Neural cell (in vitro differentiated cells): ENCODE measurements around the gene TMTC1. TPM values are rescaled to one million over a fixed set of nuclear protein-coding genes. Genes with fewer than 3 reads are reported as not detected.

Experiments used
- H2AFZ ChIP-seq: fragments of 200-600, 300-800 bp; sonication (generic), shearing (Covaris generic); 2 replicates; pipeline ENCODE4 v1.6.0; 2014; ENCODE audit warnings: low read depth, mild to moderate bottlenecking, antibody characterized with exemption, low read length, moderate library complexity
- H3F3A ChIP-seq: fragments of 200-600 bp; shearing (Covaris generic); 2 replicates; pipeline ENCODE4 v1.6.1; 2016; ENCODE audit warnings: mild to moderate bottlenecking, moderate library complexity, mixed read lengths, antibody characterized with exemption, low read length; ENCODE audit not compliant: insufficient read depth, poor library complexity, severe bottlenecking
- H3K27ac ChIP-seq: fragments of 200-600, 300-800 bp; sonication (generic), shearing (Covaris generic); 2 replicates; pipeline ENCODE4 v1.5.1; 2014; ENCODE audit warnings: mild to moderate bottlenecking, low read length, moderate library complexity
- H3K27me3 ChIP-seq: fragments of 300-800, 200-600 bp; sonication (generic), shearing (Covaris generic); 2 replicates; pipeline ENCODE4 v1.6.0; 2014; ENCODE audit warnings: mild to moderate bottlenecking, low read depth, low read length, moderate library complexity; ENCODE audit not compliant: insufficient read depth
- H3K36me3 ChIP-seq: fragments of 300-800, 200-600 bp; sonication (generic), shearing (Covaris generic); 2 replicates; pipeline ENCODE4 v1.5.1; 2014; ENCODE audit warnings: mild to moderate bottlenecking, antibody characterized with exemption, low read length, moderate library complexity; ENCODE audit not compliant: insufficient read depth
- H3K4me2 ChIP-seq: fragments of 300-800, 200-600 bp; sonication (generic), shearing (Covaris generic); 2 replicates; pipeline ENCODE4 v1.6.0; 2014; ENCODE audit warnings: mild to moderate bottlenecking, low read length
- H3K4me3 ChIP-seq: fragments of 300-800, 200-600 bp; sonication (generic), shearing (Covaris generic); 2 replicates; pipeline ENCODE4 v1.5.1; 2014; ENCODE audit warnings: mild to moderate bottlenecking, low read length, moderate library complexity
- H3K79me2 ChIP-seq: fragments of 200-600 bp; shearing (Covaris generic); replicated peaks from 2 replicates; pipeline ENCODE4 v1.6.0; 2014; ENCODE audit warnings: mild to moderate bottlenecking, low read length, moderate library complexity; ENCODE audit not compliant: insufficient read depth
- H3K9ac ChIP-seq: fragments of 300-800, 200-600 bp; sonication (generic), shearing (Covaris generic); 2 replicates; pipeline ENCODE4 v1.6.1; 2016; ENCODE audit warnings: mild to moderate bottlenecking, low read length, mixed read lengths
- H3K9me2 ChIP-seq: fragments of 200-600 bp; shearing (Covaris generic); 2 replicates; pipeline ENCODE4 v1.6.1; 2016; ENCODE audit warnings: mild to moderate bottlenecking, low read length, mixed read lengths; ENCODE audit not compliant: insufficient read depth
- H3K9me3 ChIP-seq: fragments of 200-600, 300-800 bp; sonication (generic), shearing (Covaris generic); 2 replicates; pipeline ENCODE4 v1.6.1; 2016; ENCODE audit warnings: mild to moderate bottlenecking, mixed run types, low read length, moderate library complexity, mixed read lengths
- H4K20me1 ChIP-seq: fragments of 200-600 bp; shearing (Covaris generic); 2 replicates; pipeline ENCODE4 v1.6.1; 2016; ENCODE audit warnings: mild to moderate bottlenecking, mixed run types; ENCODE audit not compliant: insufficient read depth
- CTCF ChIP-seq: fragments of 450-650 bp; IDR thresholded peaks from 2 replicates; pipeline ENCODE4 v1.5.1; 2014; ENCODE audit warnings: antibody characterized with exemption, mild to moderate bottlenecking, moderate library complexity; ENCODE audit not compliant: poor library complexity, severe bottlenecking
- EP300 ChIP-seq: fragments of 450-650 bp; conservative IDR thresholded peaks from 2 replicates; pipeline ENCODE4 v1.6.1; 2014; ENCODE audit warnings: antibody characterized with exemption, mild to moderate bottlenecking, moderate library complexity; ENCODE audit not compliant: poor library complexity, severe bottlenecking
- EZH2 ChIP-seq: fragments of 200-600, 300-800 bp; shearing (Covaris generic), sonication (generic); IDR thresholded peaks from 2 replicates; pipeline ENCODE4 v1.6.1; 2014; ENCODE audit warnings: antibody characterized with exemption, low read length, borderline replicate concordance, mild to moderate bottlenecking; ENCODE audit not compliant: insufficient read depth, poor library complexity, severe bottlenecking
- MXI1 ChIP-seq: fragments of 450-650 bp; conservative IDR thresholded peaks from 2 replicates; pipeline ENCODE4 v1.6.1; 2014; ENCODE audit warnings: antibody characterized with exemption, mild to moderate bottlenecking; ENCODE audit not compliant: poor library complexity, severe bottlenecking
- POLR2AphosphoS5 ChIP-seq: IDR thresholded peaks from 2 replicates; pipeline ENCODE4 v1.6.1; 2012
- RAD21 ChIP-seq: fragments of 450-650 bp; conservative IDR thresholded peaks from 2 replicates; pipeline ENCODE4 v1.6.1; 2014; ENCODE audit warnings: antibody characterized with exemption, mild to moderate bottlenecking, moderate library complexity
- REST ChIP-seq: IDR thresholded peaks from 2 replicates; pipeline ENCODE4 v1.6.1; 2012; ENCODE audit warnings: borderline replicate concordance
- SMC3 ChIP-seq: fragments of 450-650 bp; conservative IDR thresholded peaks from 2 replicates; pipeline ENCODE4 v1.6.1; 2014; ENCODE audit warnings: antibody characterized with exemption, mild to moderate bottlenecking, moderate library complexity; ENCODE audit not compliant: poor library complexity
- TAF1 ChIP-seq: IDR thresholded peaks from 2 replicates; pipeline ENCODE4 v1.6.1; 2012; ENCODE audit warnings: low read depth
- polyA plus RNA-seq: library from polyadenylated mRNA; depleted of rRNA; stranded (reverse); fragments of >200 nt; gene quantifications from 2 replicates; pipeline ENCODE4 v1.2.3, GENCODE V29; 2014

Gene TMTC1
- polyA plus RNA-seq, 1 donor from 2014 or later = 10.0 TPM

GRCh38 chr12:29625359-29625953 is 158.3 kb downstream of the TMTC1 start:
- H3K9me3 ChIP-seq = no peaks in the 10 kb centered on the region
- no peak overlapping the region for H3K27ac ChIP-seq
- no peaks in the 10 kb centered on the region for H3K79me2 ChIP-seq
- no peaks in the 10 kb centered on the region for H3K27me3 ChIP-seq
- H3K4me3 ChIP-seq = no peak overlapping the region
- TF ChIP-seq CTCF (no peak), POLR2AphosphoS5 (no peak), EP300 (no peak), RAD21 (no peak), SMC3 (no peak), TAF1 (no peak), MXI1 (no peak), EZH2 (no peak), REST (no peak)
- no peaks in the 10 kb centered on the region for H3K36me3 ChIP-seq
- H3K9ac ChIP-seq = no peak overlapping the region
- no peak overlapping the region for H2AFZ ChIP-seq
- H3K9me2 ChIP-seq = no peaks in the 10 kb centered on the region
- no peaks in the 10 kb centered on the region for H3F3A ChIP-seq
- no peaks in the 10 kb centered on the region for H4K20me1 ChIP-seq
- H3K4me2 ChIP-seq = no peak overlapping the region

DNA sequence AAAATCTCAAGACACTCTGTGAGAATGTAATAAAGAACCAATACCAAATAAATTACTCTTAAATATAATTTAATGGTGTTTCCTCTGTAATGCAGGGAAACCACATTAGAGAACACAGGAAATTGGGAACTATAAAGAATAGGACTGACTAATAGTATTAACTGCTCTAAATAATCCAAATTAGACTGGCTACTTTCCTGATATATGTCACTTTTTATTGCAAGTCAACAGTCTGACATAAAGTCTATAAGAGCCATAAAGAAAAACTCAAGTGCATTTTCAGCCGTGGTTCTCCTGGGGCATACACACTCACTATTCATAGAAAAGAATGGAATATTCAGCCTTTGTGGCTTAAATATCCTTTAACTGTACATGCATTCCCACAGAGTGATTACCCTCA is 161.5 kb downstream of the TMTC1 start:
- no peaks in the 10 kb centered on the region for H3K36me3 ChIP-seq
- no peak overlapping the region for H3K4me3 ChIP-seq
- no peak overlapping the region for H3K9ac ChIP-seq
- no peaks in the 10 kb centered on the region for H3K79me2 ChIP-seq
- no peaks in the 10 kb centered on the region for H3K9me3 ChIP-seq
- H3K27ac ChIP-seq = no peak overlapping the region
- no peaks in the 10 kb centered on the region for H3K9me2 ChIP-seq
- H4K20me1 ChIP-seq = no peaks in the 10 kb centered on the region
- no peaks in the 10 kb centered on the region for H3K27me3 ChIP-seq
- no peak overlapping the region for H2AFZ ChIP-seq
- no peaks in the 10 kb centered on the region for H3F3A ChIP-seq
- TF ChIP-seq TAF1 = no peak
- H3K4me2 ChIP-seq = no peak overlapping the region

DNA sequence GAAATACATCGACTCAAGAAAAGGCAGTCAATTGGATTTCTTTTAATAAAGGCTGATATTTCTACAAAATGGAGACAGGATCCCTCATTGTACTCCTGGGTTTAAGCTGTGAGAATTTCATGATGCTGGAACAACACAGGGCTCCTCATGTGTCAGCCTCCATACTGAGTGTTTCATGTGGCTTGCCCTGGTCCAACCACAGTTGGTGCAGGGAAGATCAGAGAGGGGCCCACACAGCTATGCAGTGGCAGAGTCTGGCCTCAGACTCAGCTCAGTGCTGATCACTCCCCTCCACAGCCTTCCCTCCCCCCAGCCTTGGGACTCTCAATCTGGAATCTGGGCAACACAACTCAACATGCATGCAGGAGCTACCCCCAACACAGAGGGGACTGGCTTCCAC is 163.7 kb downstream of the TMTC1 start:
- Histone ChIP-seq H4K20me1 (no peaks in the 10 kb centered on the region), H3K27me3 (no peaks in the 10 kb centered on the region), H3K36me3 (no peaks in the 10 kb centered on the region), H3K4me3 (no peak overlapping the region), H3F3A (no peaks in the 10 kb centered on the region), H3K9me3 (no peaks in the 10 kb centered on the region), H3K4me2 (no peak overlapping the region), H2AFZ (no peak overlapping the region), H3K27ac (no peak overlapping the region), H3K79me2 (no peaks in the 10 kb centered on the region), H3K9ac (no peak overlapping the region), H3K9me2 (no peaks in the 10 kb centered on the region)
- TF ChIP-seq POLR2AphosphoS5 (no peak), RAD21 (no peak), CTCF (no peak), EZH2 (no peak), REST (no peak), MXI1 (no peak), EP300 (no peak), SMC3 (no peak), TAF1 (no peak)
